HG03064 (cell line): ENCODE results near the gene LSM4.
"Not testable (repeated sequence)": the region's sequence is repeated elsewhere in the genome, so short reads cannot be mapped to it uniquely, and the experiment has no call there.

Experiments
- ATAC-seq: cut with Tn5 transposase; IDR thresholded peaks from one replicate; pipeline ENCODE4 v1.9.1; 2021; ENCODE audit warnings: low read depth; ENCODE audit not compliant: unreplicated experiment

LSM4 gene

DNA sequence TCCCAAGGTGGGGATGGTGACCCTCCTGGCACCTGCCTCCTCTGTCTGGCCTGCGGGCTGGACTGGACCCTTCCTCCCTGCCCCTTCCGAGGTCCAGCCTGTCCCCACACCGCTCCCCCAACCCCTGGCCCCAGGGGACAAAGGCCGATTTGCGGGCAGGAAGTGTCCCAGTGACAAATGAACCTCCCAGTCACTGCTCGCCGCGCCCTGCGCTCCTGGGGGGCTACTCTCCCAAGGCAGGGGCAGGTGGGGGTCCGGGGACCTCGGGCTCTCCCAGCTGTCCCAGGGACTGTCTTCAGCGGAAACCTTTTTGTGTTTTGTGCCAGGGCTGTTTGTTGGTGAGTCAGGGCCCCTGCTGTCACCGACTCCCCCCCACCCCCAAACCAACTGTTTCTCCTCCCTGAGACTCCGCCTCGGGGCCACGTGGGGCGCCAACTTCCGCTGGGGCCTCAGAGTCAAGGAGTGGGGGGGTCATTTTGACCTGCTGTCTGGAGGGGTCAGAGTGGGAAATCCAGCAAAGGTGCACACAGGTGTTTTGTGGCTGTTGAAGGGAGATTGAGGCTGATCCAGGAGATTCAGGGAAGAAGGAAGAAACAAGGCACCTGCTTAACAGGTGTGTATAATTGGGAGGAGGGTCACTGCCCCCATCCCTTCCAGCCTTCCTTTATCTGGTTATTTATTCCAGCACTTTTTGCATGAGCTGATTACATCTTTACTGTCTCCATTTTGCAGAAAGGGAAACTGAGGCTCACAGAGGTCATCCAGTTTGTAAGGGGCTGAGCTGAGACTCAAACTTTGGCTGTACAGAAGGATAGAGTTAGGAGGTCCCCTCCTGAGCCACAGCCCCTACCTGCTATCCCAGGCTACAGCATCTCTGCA is 18.4 kb upstream of the LSM4 start:
- ATAC-seq = no peak

- no peak for ATAC-seq
Measured at GRCh38 chr19:18340190-18340989, 17.5 kb upstream of the LSM4 start, which contains the start of gene PGPEP1. Gene PGPEP1, plus strand, starts transcription at chr19:18340598. Its CDS starts 84 bp downstream, at chr19:18340682.

DNA sequence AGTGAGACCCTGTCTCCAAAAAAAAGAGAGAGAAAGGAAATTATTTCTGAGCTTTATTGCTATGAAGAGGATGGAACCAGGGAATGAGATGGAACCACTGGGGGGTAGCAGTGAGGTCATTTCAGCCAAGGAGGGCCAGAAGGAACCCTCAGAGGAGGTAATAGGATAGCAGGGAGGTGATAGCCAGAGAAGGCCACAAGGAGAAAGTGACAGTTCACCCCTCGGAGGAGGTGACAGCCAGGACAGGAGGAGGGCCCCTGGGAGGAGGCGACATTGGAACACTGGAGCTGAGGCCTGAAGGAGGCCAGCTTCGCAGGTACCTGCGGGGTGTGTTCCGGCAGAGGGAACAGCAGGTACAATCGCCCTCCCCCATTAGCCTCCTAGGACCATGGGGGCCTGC is 16.8 kb upstream of the LSM4 start:
- no peak for ATAC-seq

GRCh38 chr19:18338541-18338940 is 15.7 kb upstream of the LSM4 start:
- ATAC-seq = no peak

- no peak for ATAC-seq
Measured at GRCh38 chr19:18336121-18336520, 13.2 kb upstream of the LSM4 start.

- ATAC-seq = no peak
Measured at GRCh38 chr19:18333680-18334079, 10.8 kb upstream of the LSM4 start.

DNA sequence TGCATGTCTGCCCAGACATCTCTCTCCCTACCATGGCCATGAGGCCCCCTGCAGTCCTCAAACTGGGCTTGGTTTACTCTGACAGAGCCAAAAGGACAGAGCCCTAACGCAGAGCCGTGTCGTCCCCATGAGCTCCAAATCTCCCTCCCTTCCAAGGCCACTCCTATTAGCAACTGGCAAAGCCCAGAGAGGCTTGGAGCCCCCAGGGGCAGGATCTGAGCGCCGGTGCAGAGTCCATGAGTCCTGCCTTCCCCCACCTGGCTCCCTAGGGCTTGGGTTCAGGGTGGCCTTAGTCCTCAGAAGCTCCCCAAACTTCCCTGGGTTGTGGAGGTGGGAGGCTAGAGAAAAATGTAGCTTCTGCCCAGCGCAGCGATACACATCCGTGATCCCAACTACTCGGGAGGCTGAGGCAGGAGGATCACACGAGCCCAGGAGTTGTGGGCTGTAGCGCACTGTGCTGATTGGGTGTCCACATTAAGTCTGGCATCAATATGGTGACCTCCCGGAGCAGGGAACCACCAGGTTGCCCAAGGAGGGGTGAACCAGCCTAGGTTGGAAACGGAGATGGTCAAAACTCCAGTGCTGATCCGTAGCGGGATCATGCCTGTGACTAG is 10.1 kb upstream of the LSM4 start:
- ATAC-seq = no peak

GRCh38 chr19:18330868-18331267 is 8.0 kb upstream of the LSM4 start:
- ATAC-seq = no peak

GRCh38 chr19:18329035-18329376 is 6.1 kb upstream of the LSM4 start:
- no peak for ATAC-seq

DNA sequence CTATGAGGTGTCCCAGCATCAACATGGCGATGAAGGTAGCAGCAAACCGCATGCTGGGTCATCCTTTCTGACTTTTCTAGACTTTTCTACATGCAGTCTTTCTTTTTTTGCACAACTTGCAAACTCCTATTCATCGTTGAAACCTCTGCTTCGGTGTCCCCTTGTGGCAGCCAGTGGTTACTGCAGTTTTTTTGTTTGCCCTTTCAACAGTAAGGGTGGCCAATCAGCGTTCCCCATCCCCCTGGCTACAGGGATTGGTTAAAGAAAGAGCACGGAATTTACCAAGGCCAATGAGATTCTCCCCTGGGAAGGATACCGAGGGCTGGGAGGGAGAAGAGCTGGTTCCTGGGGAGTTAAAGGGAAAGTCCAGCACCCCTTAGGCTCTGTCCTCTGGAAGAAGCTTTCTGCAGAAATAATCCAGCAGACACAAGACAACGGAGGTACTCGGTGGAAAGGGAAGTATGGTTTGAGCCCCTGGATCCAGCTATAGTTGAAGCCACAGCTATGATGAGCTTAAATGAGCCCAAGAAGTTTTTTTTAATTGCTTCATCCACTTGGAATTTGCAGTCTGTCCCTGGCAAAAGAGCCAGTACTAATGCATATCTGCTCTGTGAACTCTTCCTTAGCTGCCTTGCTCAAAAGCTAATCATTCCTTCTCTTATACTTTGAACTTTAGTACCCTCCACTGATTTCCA is 5.6 kb upstream of the LSM4 start:
- no peak for ATAC-seq

- no peak for ATAC-seq
Measured at GRCh38 chr19:18326772-18327171, 3.9 kb upstream of the LSM4 start.

- not testable (repeated sequence) for ATAC-seq
Measured at GRCh38 chr19:18324373-18324731, 1.5 kb upstream of the LSM4 start.

- no peak for ATAC-seq
Measured at GRCh38 chr19:18322318-18322758, 538 bp downstream of the LSM4 start.

DNA sequence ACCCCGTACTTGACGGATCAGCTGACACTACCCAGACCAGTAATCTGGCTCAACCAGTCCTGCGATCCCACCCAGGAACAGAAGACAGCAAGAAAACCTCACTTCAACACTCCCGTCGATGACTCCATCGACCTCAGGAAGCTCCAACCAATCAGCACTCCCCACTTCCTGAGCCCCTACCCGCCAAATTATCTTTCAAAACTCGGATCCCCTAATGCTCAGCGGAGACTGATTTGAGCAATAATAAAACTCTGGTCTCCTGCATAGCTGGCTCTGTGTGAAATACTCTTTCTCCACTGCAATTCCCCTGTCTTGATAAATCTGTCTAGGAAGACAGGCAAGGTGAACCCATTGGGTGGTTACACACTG is 1.2 kb downstream of the LSM4 start:
- ATAC-seq = no peak

DNA sequence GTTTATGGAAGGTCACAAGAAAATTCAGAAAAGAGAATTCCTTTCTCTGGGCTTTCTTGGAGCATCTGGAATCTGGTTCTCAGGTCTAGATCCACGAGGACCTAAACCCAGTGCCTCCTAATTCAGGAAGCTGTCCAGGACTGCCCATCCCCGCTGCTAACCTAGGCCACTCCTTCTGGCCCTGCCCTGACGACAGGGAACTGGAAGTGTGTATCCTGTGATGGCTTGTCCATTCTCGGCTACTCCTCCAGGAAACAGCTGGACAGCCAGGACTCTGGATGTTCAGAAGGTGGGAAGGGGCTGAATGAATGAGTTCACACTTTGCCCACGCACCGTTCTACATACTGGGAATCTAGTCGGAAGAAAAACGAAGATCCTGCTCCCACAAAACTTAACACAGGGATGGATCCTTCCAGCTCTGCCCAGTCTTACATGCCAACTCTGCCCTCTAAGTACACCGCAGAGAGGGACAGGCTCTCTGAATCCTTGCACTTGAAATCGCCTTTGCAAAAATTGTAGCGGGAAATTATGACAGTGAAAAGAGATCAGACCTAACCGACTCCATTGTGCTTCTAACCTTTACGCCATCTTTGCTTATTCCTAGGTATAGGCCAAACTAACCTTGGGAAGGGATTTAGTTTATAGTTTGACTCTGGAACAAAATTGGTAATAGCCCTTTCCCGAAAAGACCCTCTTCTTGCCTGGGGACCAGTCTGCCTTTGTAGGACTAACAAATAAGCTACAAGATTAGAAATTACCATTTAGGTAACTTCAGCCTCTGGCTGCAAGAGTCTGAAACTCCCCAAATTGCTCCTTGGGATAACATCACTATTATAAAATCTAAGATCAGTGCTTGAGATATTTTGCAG is 1.8 kb downstream of the LSM4 start:
- no peak for ATAC-seq

GRCh38 chr19:18319591-18320135 is 3.2 kb downstream of the LSM4 start:
- ATAC-seq = no peak

DNA sequence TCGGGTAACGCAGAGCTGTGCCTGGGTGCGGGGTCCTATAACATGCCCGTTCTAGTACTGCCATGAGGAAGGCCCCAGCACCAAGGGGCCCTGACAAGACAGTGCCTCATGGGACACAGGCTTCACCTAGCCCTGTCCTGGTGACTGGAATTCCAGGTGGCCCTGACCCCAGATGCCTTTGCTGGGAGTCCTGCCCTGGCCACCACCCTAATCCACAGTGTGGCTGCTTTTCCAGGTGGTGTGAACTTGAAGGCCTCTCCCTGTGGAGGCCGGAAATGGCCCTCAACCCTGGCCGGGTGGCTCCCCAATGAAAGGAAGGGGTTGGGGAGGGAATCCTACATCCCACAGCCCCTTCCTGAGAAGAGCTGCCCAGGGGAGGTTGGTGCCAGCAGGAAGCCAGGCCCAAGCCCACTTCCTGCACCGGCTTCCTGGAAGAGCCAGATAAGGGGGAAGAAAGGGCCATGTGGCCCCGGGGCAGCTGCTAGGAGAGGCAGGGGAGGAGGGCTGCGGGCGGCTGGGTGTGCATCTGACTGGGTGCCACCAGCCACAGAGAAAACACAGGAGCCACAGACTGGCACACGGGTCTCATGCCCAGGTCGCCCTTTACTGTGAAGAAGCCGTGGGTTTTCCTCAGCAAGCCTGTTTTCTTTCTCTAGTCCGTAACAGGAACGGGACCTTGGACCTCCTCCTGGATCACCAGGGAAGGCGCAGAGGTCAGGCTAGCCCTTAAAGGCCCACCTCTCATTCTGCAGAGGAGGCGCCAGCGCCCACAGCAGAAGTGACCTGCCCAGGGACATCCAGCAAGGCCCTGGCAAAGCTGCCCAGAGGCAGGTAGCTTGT is 4.7 kb downstream of the LSM4 start:
- ATAC-seq = no peak

GRCh38 chr19:18313398-18313797 is 9.5 kb downstream of the LSM4 start:
- ATAC-seq = no peak

- ATAC-seq = no peak
Measured at GRCh38 chr19:18312092-18312534, 10.8 kb downstream of the LSM4 start.
